H9 (cell line): ENCODE results near the gene CAMKV. TPM values are rescaled to one million over a fixed set of nuclear protein-coding genes. Genes with fewer than 3 reads are reported as not detected.

Experiments
- DNase-seq: peaks from one replicate; pipeline ENCODE4 v3.0.0-alpha.2; 2017
- H2AFZ ChIP-seq: one replicate; pipeline ENCODE4 v1.6.1; 2013; ENCODE audit warnings: mild to moderate bottlenecking, low read length, control low read depth, moderate library complexity
- H2AK5ac ChIP-seq: 2 replicates; pipeline ENCODE4 v1.6.1; 2013; ENCODE audit warnings: low read length, control low read depth, mixed read lengths; ENCODE audit not compliant: insufficient read length
- H2BK120ac ChIP-seq: one replicate; pipeline ENCODE4 v1.6.1; 2013; ENCODE audit warnings: low read depth, mild to moderate bottlenecking, low read length, control low read depth, inconsistent platforms; ENCODE audit not compliant: poor library complexity, severe bottlenecking
- H2BK12ac ChIP-seq: 2 replicates; pipeline ENCODE4 v1.6.1; 2013; ENCODE audit warnings: low read length, control low read depth, mixed read lengths, low read depth; ENCODE audit not compliant: insufficient read length
- H2BK15ac ChIP-seq: 2 replicates; pipeline ENCODE4 v1.6.1; 2013; ENCODE audit warnings: low read depth, low read length, control low read depth
- H2BK20ac ChIP-seq: one replicate; pipeline ENCODE4 v1.6.1; 2013; ENCODE audit warnings: low read depth, mild to moderate bottlenecking, low read length, control low read depth, inconsistent platforms; ENCODE audit not compliant: poor library complexity, severe bottlenecking
- H2BK5ac ChIP-seq: 2 replicates; pipeline ENCODE4 v1.6.1; 2013; ENCODE audit warnings: low read length, control low read depth, mixed read lengths; ENCODE audit not compliant: insufficient read length
- H3K14ac ChIP-seq: 2 replicates; pipeline ENCODE4 v1.6.1; 2013; ENCODE audit warnings: low read length, control low read depth; ENCODE audit not compliant: insufficient read depth
- H3K18ac ChIP-seq: 2 replicates; pipeline ENCODE4 v1.6.1; 2013; ENCODE audit warnings: low read depth, mild to moderate bottlenecking, mixed read lengths, low read length, control low read depth; ENCODE audit not compliant: insufficient read length
- H3K23ac ChIP-seq: 2 replicates; pipeline ENCODE4 v1.6.1; 2013; ENCODE audit warnings: low read length, control low read depth, mixed read lengths, low read depth; ENCODE audit not compliant: insufficient read length
- H3K23me2 ChIP-seq: 2 replicates; pipeline ENCODE4 v1.6.1; 2013; ENCODE audit warnings: low read depth, mild to moderate bottlenecking, mixed read lengths, low read length, control low read depth; ENCODE audit not compliant: insufficient read length, poor library complexity, severe bottlenecking
- H3K27ac ChIP-seq: 2 replicates; pipeline ENCODE4 v1.5.1; 2013; ENCODE audit warnings: low read length, control low read depth, mixed read lengths, low read depth; ENCODE audit not compliant: insufficient read length
- H3K27me3 ChIP-seq: 2 replicates; pipeline ENCODE4 v1.6.1; 2013; ENCODE audit warnings: low read length, control low read depth, inconsistent platforms; ENCODE audit not compliant: insufficient read depth
- H3K4ac ChIP-seq: 2 replicates; pipeline ENCODE4 v1.6.1; 2013; ENCODE audit warnings: low read depth, mild to moderate bottlenecking, control low read depth, inconsistent platforms, low read length, moderate library complexity
- H3K4me1 ChIP-seq: 2 replicates; pipeline ENCODE4 v1.6.1; 2013; ENCODE audit warnings: low read length, control low read depth, inconsistent platforms; ENCODE audit not compliant: insufficient read depth
- H3K4me2 ChIP-seq: 2 replicates; pipeline ENCODE4 v1.6.1; 2013; ENCODE audit warnings: low read length, control low read depth, mixed read lengths; ENCODE audit not compliant: insufficient read length, insufficient read depth
- H3K56ac ChIP-seq: 2 replicates; pipeline ENCODE4 v1.6.1; 2013; ENCODE audit warnings: low read depth, mild to moderate bottlenecking, mixed read lengths, low read length, control low read depth; ENCODE audit not compliant: insufficient read length
- H3K79me1 ChIP-seq: 2 replicates; pipeline ENCODE4 v1.6.1; 2013; ENCODE audit warnings: low read depth, mild to moderate bottlenecking, moderate library complexity, low read length, control low read depth, inconsistent platforms; ENCODE audit not compliant: insufficient read depth, poor library complexity, severe bottlenecking
- H3K79me2 ChIP-seq: 2 replicates; pipeline ENCODE4 v1.6.1; 2013; ENCODE audit warnings: low read length, control low read depth, inconsistent platforms; ENCODE audit not compliant: insufficient read depth
- H3K9ac ChIP-seq: 2 replicates; pipeline ENCODE4 v1.6.1; 2013; ENCODE audit warnings: low read length, control low read depth, mixed read lengths; ENCODE audit not compliant: insufficient read length; ENCODE audit errors: extremely low read depth
- H3K9me3 ChIP-seq: one replicate; pipeline ENCODE4 v1.6.1; 2013; ENCODE audit warnings: low read depth, low read length, inconsistent platforms; ENCODE audit not compliant: control insufficient read depth
- H3T11ph ChIP-seq: one replicate; pipeline ENCODE4 v1.6.1; 2013; ENCODE audit warnings: mild to moderate bottlenecking, low read length, control low read depth, inconsistent platforms
- H4K20me1 ChIP-seq: one replicate; pipeline ENCODE4 v1.6.1; 2013; ENCODE audit not compliant: control insufficient read depth, insufficient read length, insufficient read depth
- H4K5ac ChIP-seq: 2 replicates; pipeline ENCODE4 v1.6.1; 2013; ENCODE audit warnings: low read depth, mild to moderate bottlenecking, mixed read lengths, low read length, control low read depth; ENCODE audit not compliant: insufficient read length
- H4K8ac ChIP-seq: replicated peaks from 2 replicates; pipeline ENCODE4 v1.6.1; 2013; ENCODE audit warnings: low read length, control low read depth, mixed read lengths, low read depth; ENCODE audit not compliant: insufficient read length
- H4K91ac ChIP-seq: 2 replicates; pipeline ENCODE4 v1.6.1; 2013; ENCODE audit warnings: low read depth, mild to moderate bottlenecking, moderate library complexity, mixed read lengths, low read length, control low read depth; ENCODE audit not compliant: insufficient read length
- H3K27ac Mint-ChIP-seq, 3 experiments: 2 replicates in 2 of 3; 3 replicates in 1 of 3; pipeline ENCODE4 v1.8.0; 2020 to 2021; ENCODE audit warnings: mixed read lengths in 3 of 3, mild to moderate bottlenecking in 1 of 3, moderate library complexity in 1 of 3
- H3K27me3 Mint-ChIP-seq: 2 replicates; pipeline ENCODE4 v1.8.0; 2021; ENCODE audit warnings: low read depth, mild to moderate bottlenecking, moderate library complexity, mixed read lengths
- H3K36me3 Mint-ChIP-seq, 3 experiments: 2 replicates in 2 of 3; 3 replicates in 1 of 3; pipeline ENCODE4 v1.8.0; 2020 to 2021; ENCODE audit warnings: low read depth in 3 of 3, mixed read lengths in 3 of 3; ENCODE audit not compliant: insufficient read depth in 1 of 3
- H3K4me1 Mint-ChIP-seq, 2 experiments: 2 replicates each; pipeline ENCODE4 v1.8.0; 2020; ENCODE audit warnings: mixed read lengths in 2 of 2
- H3K4me3 Mint-ChIP-seq, 2 experiments: 2 replicates in 1 of 2; 3 replicates in 1 of 2; pipeline ENCODE4 v1.8.0; 2020 to 2021; ENCODE audit warnings: mild to moderate bottlenecking in 2 of 2, mixed read lengths in 2 of 2, moderate library complexity in 1 of 2
- H3K9me3 Mint-ChIP-seq, 2 experiments: 2 replicates in 1 of 2; 3 replicates in 1 of 2; pipeline ENCODE4 v1.8.0; 2020; ENCODE audit warnings: mild to moderate bottlenecking in 2 of 2, mixed read lengths in 2 of 2, moderate library complexity in 1 of 2
- CTCF ChIP-seq: fragments of 200-600 bp; sonication (generic); conservative IDR thresholded peaks from 3 replicates; pipeline ENCODE4 v1.8.0; 2021; ENCODE audit warnings: antibody characterized with exemption, mild to moderate bottlenecking
- WGBS: extraction: QIAGEN DNeasy Blood & Tissue Kit; methylation state at CpG from one replicate; pipeline ENCODE4 v1.1.7; 2013; ENCODE audit warnings: missing lambda C conversion rate, low lambda C conversion rate, mixed read lengths; ENCODE audit not compliant: insufficient read length; ENCODE audit errors: extremely low coverage; 5-methylcytosine and 5-hydroxymethylcytosine counted together
- total RNA-seq: library from RNA; stranded (reverse); gene quantifications from 2 replicates; pipeline ENCODE4 v1.2.1, GENCODE V29; 2021

CAMKV gene
- total RNA-seq, 1 experiment from 2014 or later = 54.2 TPM

GRCh38 chr3:49911124-49911420, 41.4 kb upstream of the CAMKV start:
- H3K79me2 ChIP-seq = no peaks in the 10 kb centered on the region
- no peaks in the 10 kb centered on the region for H3K4me1 ChIP-seq
- no peaks in the 10 kb centered on the region; the same call in 1 of the 2 replicates for H3K27me3 ChIP-seq
- TF ChIP-seq CTCF = no peak
- H2BK12ac ChIP-seq = no peak overlapping the region
- H3K9me3 ChIP-seq = no peaks in the 10 kb centered on the region
- Mint-ChIP-seq H3K27ac (no peak overlapping the region), H3K9me3 (no peaks in the 10 kb centered on the region), H3K4me3 (peak overlapping the region in 1 of 2 experiments; percentile 70; a peak in 3 of 5 replicates), H3K27me3 (no peaks in the 10 kb centered on the region; the same call in 1 of the 2 replicates), H3K36me3 (peaks cover 0 to 11% (median 0%) of the 10 kb centered on the region in 3 experiments; a peak in 4 of 7 replicates), H3K4me1 (peaks cover 33 to 52% of the 10 kb centered on the region in 2 experiments)
- no peak overlapping the region for H2BK120ac ChIP-seq
- no peak overlapping the region for H3K56ac ChIP-seq
- H2AK5ac ChIP-seq = no peak overlapping the region
- H2AFZ ChIP-seq = no peak overlapping the region
- no peak overlapping the region for H3K9ac ChIP-seq
- no peak overlapping the region for H3K14ac ChIP-seq
- H2BK5ac ChIP-seq = no peak overlapping the region
- H4K91ac ChIP-seq = no peak overlapping the region
- H4K8ac ChIP-seq = no peak overlapping the region
- H4K20me1 ChIP-seq = no peaks in the 10 kb centered on the region
- H4K5ac ChIP-seq = no peak overlapping the region
- H3K4ac ChIP-seq = no peak overlapping the region
- H3K27ac ChIP-seq = no peak overlapping the region
- H3K4me2 ChIP-seq = peak overlapping the region; percentile 58
- H2BK15ac ChIP-seq = no peak overlapping the region
- no peak overlapping the region for H3K18ac ChIP-seq
- H3K23ac ChIP-seq = no peak overlapping the region
- no peak for DNase-seq
- no peaks in the 10 kb centered on the region for H3K23me2 ChIP-seq
- no peak overlapping the region for H3T11ph ChIP-seq
- H3K79me1 ChIP-seq = no peaks in the 10 kb centered on the region
- WGBS = no CpG with 5 or more reads among the region's 2 CpGs
- H2BK20ac ChIP-seq = no peak overlapping the region
